HG03442 (cell line): ENCODE measurements around the gene KRTAP12-3.
"Not testable (repeated sequence)": the region's sequence is repeated elsewhere in the genome, so short reads cannot be mapped to it uniquely, and the experiment has no call there.

Experiments
- ATAC-seq: cut with Tn5 transposase; IDR thresholded peaks from one replicate; pipeline ENCODE4 v1.9.1; 2021; ENCODE audit warnings: mild to moderate bottlenecking, moderate library complexity; ENCODE audit not compliant: unreplicated experiment

The KRTAP12-3 gene

GRCh38 chr21:44650265-44650972, 7.3 kb upstream of the KRTAP12-3 start:
- ATAC-seq, result no peak

DNA sequence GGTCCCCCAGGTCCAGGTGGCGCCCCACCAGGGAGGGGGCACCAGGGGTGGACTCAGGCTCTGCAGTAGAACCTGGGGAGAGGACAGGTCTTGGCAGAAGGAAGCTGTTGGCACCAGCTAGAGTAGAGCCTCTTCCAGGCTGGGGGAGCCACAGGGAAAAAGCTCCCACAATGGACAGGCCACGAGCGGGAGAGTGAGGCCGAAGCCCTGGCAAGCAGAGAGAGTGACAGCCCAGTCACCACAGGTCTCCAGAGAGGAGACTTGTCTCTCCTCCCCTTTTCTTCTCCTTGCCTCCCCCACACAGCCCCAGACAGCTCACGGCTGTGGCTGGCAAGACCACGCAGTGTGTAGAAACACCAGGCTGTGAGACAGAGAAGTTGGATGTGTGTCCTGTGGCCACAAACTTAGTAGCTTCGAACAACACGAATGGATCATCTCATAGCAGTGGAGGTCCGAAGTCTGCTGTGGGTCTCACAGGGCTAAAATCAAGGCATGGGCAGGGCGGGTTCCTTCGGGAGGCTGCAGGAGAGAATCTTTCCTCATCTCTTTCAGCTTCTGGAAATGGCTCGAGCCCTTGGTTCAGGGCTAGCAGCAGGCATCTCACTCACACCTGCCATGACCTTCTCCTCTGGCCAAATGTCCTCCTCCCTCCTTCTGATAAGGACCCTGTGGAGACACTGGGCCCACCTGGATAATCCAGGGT, 6.6 kb upstream of the KRTAP12-3 start:
- ATAC-seq, result no peak

DNA sequence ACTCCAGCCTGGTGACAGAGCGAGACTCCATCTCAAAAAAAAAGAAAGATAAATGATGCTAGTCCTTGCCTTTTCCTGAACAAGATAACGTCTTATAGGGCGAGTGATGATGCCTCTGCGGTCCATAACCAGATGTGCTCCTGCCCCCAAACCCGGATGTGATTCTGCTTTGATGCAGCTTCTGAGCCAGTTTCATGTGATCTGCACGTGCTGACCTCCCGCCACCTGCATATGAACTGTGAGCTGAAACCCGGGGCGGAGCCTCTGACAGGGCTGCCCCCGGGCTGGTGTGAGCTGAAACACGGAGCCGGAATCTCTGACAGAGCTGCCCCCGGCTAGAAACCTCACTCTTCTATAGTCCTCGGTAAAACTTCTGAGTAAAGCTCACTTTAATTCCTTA, 4.6 kb upstream of the KRTAP12-3 start:
- no peak for ATAC-seq

GRCh38 chr21:44653656-44654575, 3.8 kb upstream of the KRTAP12-3 start:
- ATAC-seq, result no peak

DNA sequence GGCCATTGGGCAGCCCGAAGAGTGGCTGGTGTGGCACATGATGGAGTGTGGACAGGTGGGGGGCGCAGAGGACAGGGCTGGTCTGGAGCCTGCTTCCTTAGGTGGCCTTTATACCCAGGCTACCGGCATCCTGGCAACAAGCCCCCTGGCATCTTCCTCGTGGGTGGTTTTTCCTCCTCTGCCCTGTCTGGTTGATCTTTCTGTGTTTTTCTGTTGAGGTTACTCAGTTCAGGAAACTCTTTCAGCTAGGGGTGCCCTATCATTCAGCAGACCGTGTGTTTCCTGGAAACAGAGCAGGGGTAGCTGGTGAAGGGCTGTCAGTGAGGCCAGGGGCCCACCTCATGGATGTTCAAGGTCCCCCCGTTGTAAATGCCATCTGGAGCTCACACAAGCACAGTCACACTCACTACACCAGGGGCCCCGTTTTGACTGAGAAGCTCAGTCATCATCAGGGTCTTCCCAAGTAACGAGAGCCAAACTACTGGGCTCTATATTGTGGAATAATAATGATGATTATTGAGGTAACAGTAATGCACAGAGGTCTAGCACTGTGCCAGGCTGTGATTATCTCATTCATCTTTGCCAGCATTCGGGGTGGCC, 3.1 kb upstream of the KRTAP12-3 start, which contains the start of gene KRTAP12-4:
KRTAP12-4 (minus strand) TSS at position 84 of the 600 bp plus-strand sequence; CDS start at position 39, 45 bp downstream.
- no peak for ATAC-seq

GRCh38 chr21:44656868-44657267, 864 bp upstream of the KRTAP12-3 start:
- no peak for ATAC-seq

DNA sequence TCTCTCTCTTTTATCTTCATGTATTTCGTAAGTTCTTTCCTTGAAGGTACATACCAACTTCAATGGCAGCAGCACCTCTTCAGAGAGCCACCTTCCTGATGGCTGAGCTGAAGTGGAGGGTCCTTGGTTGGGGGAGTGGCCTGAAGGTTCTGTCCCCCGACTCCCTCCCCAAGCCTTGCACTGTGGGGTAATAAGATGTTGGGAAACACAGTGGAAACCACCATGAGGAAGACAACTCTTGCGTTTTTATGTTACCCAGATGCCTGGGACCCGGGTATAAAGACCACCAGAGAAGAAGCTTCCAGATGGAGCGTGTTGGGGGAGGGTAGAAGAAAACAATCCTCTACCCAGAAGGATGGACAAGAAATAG, 794 bp downstream of the KRTAP12-3 start:
- no peak for ATAC-seq

GRCh38 chr21:44658913-44659595, 1.3 kb downstream of the KRTAP12-3 start:
- no peak for ATAC-seq

GRCh38 chr21:44661567-44661966, 3.8 kb downstream of the KRTAP12-3 start:
- not testable (repeated sequence) for ATAC-seq

GRCh38 chr21:44664691-44665090, 7.0 kb downstream of the KRTAP12-3 start:
- no peak for ATAC-seq

DNA sequence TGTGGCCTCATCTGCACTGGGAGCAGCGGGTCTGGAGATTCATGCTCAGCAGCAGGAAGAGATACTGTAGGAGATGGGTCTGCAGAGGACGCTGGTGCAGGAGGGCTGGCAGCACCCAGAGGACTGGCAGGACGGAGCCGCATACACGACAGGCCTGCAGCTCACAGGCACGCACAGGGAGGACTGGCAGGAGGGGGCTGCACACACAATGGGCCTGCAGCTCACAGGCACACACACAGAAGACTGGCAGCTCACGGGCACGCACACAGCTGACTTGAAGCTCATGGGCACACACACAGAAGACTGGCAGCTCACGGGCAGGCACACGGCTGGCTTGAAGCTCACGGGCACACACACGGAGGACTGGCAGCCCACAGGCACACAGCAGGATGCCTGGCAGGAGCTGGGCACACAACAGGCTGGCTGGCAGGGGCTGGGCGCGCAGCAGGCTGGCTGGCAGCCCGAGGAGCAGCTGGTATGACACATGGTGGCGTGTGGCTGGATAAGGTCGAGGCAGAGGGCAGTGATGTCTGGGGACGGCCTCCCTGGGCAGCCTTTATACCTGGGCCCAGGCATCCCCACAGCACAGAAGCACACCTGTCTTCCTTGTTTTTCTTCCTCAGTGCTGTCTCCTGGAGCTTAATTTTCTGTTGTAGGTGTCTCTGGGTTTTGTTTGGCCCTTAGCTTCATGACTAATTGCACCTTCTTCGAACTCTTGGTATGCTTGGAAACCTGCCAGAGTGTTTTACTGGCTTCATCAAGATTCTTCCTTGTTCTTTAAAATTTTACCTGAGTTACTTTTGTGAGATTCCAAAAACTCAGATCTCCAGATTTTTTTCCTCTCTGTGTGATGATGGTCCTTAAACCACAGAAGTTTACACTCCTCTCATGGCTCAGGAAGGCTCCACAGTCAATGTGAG, 8.9 kb downstream of the KRTAP12-3 start, which contains the start of gene KRTAP12-2:
KRTAP12-2 (minus strand) TSS at position 527 of the 920 bp plus-strand sequence; CDS start at position 486, 41 bp downstream.
- ATAC-seq, result no peak

- ATAC-seq, result no peak
Measured at GRCh38 chr21:44667612-44668011, 9.9 kb downstream of the KRTAP12-3 start.

- ATAC-seq, result no peak
Measured at GRCh38 chr21:44670642-44671432, 13.1 kb downstream of the KRTAP12-3 start.

DNA sequence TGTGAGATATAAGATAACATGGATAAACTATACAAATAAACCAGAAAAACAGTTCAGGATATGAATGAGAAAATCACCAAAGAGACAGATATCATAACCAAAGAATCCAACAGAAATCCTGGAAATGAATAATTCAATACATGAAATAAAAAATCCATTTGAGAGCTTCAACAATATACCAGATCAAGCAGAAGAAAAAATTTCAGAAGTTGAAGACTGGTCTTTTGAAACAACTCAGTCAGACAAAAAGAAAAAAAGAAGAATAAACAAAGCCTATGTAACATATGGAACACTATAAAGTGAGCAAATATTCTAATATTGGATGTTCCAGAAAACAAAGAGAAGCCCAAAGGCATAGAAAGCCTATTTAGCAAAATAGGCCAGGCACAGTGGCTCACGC, 14.2 kb downstream of the KRTAP12-3 start:
- no peak for ATAC-seq

DNA sequence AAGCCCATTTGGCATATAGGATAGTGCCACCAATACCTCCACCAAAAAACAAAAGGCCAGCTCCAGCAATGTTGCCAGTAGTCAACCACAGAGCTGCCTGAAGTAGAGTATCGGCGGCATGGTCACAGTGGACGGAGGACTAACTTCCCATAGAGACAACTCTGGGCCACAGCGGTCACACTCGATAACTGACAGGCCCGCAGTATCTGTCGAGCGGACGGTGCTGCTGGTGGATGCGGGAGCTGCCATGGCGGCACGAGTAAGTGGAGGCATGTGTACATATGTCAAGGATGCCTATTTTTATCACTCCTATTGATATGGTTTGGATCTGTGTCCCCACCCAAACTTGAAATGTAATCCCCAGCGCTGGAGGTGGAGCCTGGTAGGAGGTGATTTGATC, 20.1 kb downstream of the KRTAP12-3 start:
- ATAC-seq, result no peak

DNA sequence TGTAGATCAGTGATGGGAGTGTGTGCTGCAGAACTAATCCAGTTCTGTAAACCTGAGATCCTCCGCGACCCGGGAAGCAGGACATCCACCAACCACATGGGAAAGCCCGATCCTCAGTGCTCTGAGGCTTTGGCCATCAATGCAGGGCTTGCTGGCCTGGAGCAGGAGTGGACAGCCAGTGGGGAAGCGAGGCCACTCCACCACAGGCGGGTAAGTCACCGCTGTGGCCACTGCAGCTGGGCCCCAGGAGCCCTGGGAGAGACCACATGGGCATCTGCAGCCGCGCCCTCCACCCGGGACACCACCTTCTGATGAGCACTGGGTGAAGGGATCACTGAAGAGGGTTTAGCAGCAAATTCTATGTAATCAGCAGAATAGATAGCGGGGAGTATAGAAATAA, 23.4 kb downstream of the KRTAP12-3 start:
- no peak for ATAC-seq

DNA sequence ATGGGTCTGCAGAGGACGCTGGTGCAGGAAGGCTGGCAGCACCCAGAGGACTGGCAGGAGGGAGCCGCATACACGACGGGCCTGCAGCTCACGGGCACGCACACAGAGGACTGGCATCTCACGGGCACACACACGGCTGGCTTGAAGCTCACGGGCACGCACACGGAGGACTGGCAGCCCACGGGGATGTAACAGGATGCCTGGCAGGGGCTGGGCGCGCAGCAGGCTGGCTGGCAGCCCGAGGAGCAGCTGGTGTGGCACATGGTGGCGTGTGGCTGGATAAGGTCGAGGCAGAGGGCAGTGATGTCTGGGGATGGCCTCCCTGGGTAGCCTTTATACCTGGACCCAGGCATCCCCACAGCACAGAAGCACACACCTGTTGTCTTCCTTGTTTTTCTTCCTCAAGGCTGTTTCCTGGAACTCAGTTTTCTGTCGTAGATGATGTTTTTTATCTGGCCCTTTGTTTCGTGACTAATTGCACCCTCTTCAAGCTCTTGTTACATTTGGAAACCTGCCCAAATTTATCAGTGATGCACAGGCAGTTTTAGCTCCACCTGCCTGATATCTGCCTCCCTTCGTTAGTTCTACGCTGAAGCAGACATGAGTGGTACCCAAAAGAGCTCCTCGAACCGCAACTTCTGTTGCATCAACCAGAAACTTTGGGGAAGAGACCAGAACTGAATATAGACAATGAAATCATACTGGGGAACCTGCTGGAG, 24.3 kb downstream of the KRTAP12-3 start, which contains the start of gene KRTAP12-1:
KRTAP12-1 (minus strand) TSS at position 303 of the 719 bp plus-strand sequence; CDS start at position 263, 40 bp downstream.
- no peak for ATAC-seq
